Measurements from ENCODE around the gene CENPO. TPM values are rescaled to one million over a fixed set of nuclear protein-coding genes. Genes with fewer than 3 reads are reported as not detected.

CENPO gene
- total RNA-seq, 1 experiment from 2014 or later = 27.9 TPM

- H4K20me1 ChIP-seq (ENCODE audit: insufficient read depth) = no peaks in the 10 kb centered on the region
- H3K4me2 ChIP-seq (ENCODE audit: low read length) = no peak overlapping the region
- H3K9me3 ChIP-seq (ENCODE audit: control insufficient read depth in 1 of 2, insufficient read depth in 1 of 2, low read depth in 1 of 2, low read length in 2 of 2) = no peaks in the 10 kb centered on the region
- no peak overlapping the region for H3K4me3 ChIP-seq (replicated peaks in 1 of 2; ENCODE audit: low read depth in 1 of 2, low read length in 2 of 2)
- TF ChIP-seq CBX3 (IDR thresholded peaks at IDR 0.05; ENCODE audit: low read depth) (no peak), CEBPB (IDR thresholded peaks at IDR 0.05; ENCODE audit: low read depth) (no peak), EZH2phosphoT487 (IDR thresholded peaks at IDR 0.05; ENCODE audit: borderline replicate concordance) (no peak), SP1 (IDR thresholded peaks at IDR 0.05; ENCODE audit: low read depth) (no peak), POLR2A (IDR thresholded peaks at IDR 0.05; ENCODE audit: borderline replicate concordance, extremely low read depth, insufficient read depth, insufficient read length) (no peak), REST (IDR thresholded peaks at IDR 0.05; ENCODE audit: low read depth) (no peak), RAD21 (IDR thresholded peaks at IDR 0.05; ENCODE audit: low read depth) (no peak), EZH2 (IDR thresholded peaks at IDR 0.05) (no peak), SRF (IDR thresholded peaks at IDR 0.05; ENCODE audit: low read depth) (no peak), TCF7L2 (IDR thresholded peaks at IDR 0.05; ENCODE audit: borderline replicate concordance, extremely low read depth, insufficient read depth, insufficient read length) (no peak), SIN3A (IDR thresholded peaks at IDR 0.05; ENCODE audit: low read depth) (no peak), EGR1 (IDR thresholded peaks at IDR 0.05; ENCODE audit: low read depth) (no peak), FOSL1 (IDR thresholded peaks at IDR 0.05; ENCODE audit: low read depth) (no peak), ZNF274 (IDR thresholded peaks at IDR 0.05; ENCODE audit: low read depth, low read length) (no peak), ELF1 (IDR thresholded peaks at IDR 0.05; ENCODE audit: borderline replicate concordance, low read depth) (no peak), MAX (IDR thresholded peaks at IDR 0.05) (no peak), CTCF (IDR thresholded peaks at IDR 0.05 in 2 of 3, conservative IDR thresholded peaks at IDR 0.05 in 1 of 3; ENCODE audit: borderline replicate concordance in 1 of 3, insufficient read depth in 1 of 3, low read depth in 2 of 3, low read length in 2 of 3) (no peak), ZFX (IDR thresholded peaks at IDR 0.05) (no peak), YY1 (IDR thresholded peaks at IDR 0.05; ENCODE audit: extremely low read depth, insufficient replicate concordance, low read depth, low read length) (no peak), JUND (IDR thresholded peaks at IDR 0.05) (no peak)
- RAD21 ChIA-PET (ENCODE audit: low non-redundant PET in 1 of 2, low total read pairs in 2 of 2, uncharacterized antibody in 2 of 2, unreplicated experiment in 2 of 2) = no interaction called here
- ATAC-seq (no peak), DNase-seq (ENCODE audit: low read depth, low spot score) (no peak)
- peaks cover 0 to 4% of the 10 kb centered on the region in 2 experiments; a peak in 2 of 4 replicates for H3K4me1 ChIP-seq (ENCODE audit: control insufficient read depth in 1 of 2, insufficient read depth in 2 of 2, low read length in 2 of 2)
- peaks cover 0 to 9% of the 10 kb centered on the region in 2 experiments; a peak in 3 of 4 replicates for H3K36me3 ChIP-seq (ENCODE audit: control insufficient read depth in 1 of 2, insufficient read depth in 2 of 2, low read length in 2 of 2)
- no TSS peak for BruUV-seq (replicated peaks)
- H2AFZ ChIP-seq (ENCODE audit: low read depth, low read length, poor library complexity, severe bottlenecking) = no peak overlapping the region
- H3K27me3 ChIP-seq (ENCODE audit: insufficient read depth, low read length) = no peaks in the 10 kb centered on the region
- no peak overlapping the region for H3K9ac ChIP-seq (ENCODE audit: low read length)
- H3K79me2 ChIP-seq (ENCODE audit: insufficient read depth, low read length) = no peaks in the 10 kb centered on the region
- no peak overlapping the region for H3K27ac ChIP-seq (ENCODE audit: low read depth, low read length)
- H3K9me2 ChIP-seq (ENCODE audit: insufficient read depth) = no peaks in the 10 kb centered on the region
- intact Hi-C loops (cut with micrococcal nuclease) = no loop called here
- POLR2A ChIA-PET = no interaction called here
- CTCF ChIA-PET = no interaction called here
These were observed 48.0 kb downstream of the CENPO start for GRCh38 chr2:24840962-24841945.
